H9 (cell line): Measurements from ENCODE around the gene OR13C3. TPM values are rescaled to one million over a fixed set of nuclear protein-coding genes. Genes with fewer than 3 reads are reported as not detected.

ENCODE experiments used
- DNase-seq: peaks from one replicate; pipeline ENCODE4 v3.0.0-alpha.2; 2017
- H2AFZ ChIP-seq: one replicate; pipeline ENCODE4 v1.6.1; 2013; ENCODE audit warnings: mild to moderate bottlenecking, low read length, control low read depth, moderate library complexity
- H2AK5ac ChIP-seq: 2 replicates; pipeline ENCODE4 v1.6.1; 2013; ENCODE audit warnings: low read length, control low read depth, mixed read lengths; ENCODE audit not compliant: insufficient read length
- H2BK120ac ChIP-seq: one replicate; pipeline ENCODE4 v1.6.1; 2013; ENCODE audit warnings: low read depth, mild to moderate bottlenecking, low read length, control low read depth, inconsistent platforms; ENCODE audit not compliant: poor library complexity, severe bottlenecking
- H2BK12ac ChIP-seq: 2 replicates; pipeline ENCODE4 v1.6.1; 2013; ENCODE audit warnings: low read length, control low read depth, mixed read lengths, low read depth; ENCODE audit not compliant: insufficient read length
- H2BK15ac ChIP-seq: 2 replicates; pipeline ENCODE4 v1.6.1; 2013; ENCODE audit warnings: low read depth, low read length, control low read depth
- H2BK20ac ChIP-seq: one replicate; pipeline ENCODE4 v1.6.1; 2013; ENCODE audit warnings: low read depth, mild to moderate bottlenecking, low read length, control low read depth, inconsistent platforms; ENCODE audit not compliant: poor library complexity, severe bottlenecking
- H2BK5ac ChIP-seq: 2 replicates; pipeline ENCODE4 v1.6.1; 2013; ENCODE audit warnings: low read length, control low read depth, mixed read lengths; ENCODE audit not compliant: insufficient read length
- H3K14ac ChIP-seq: 2 replicates; pipeline ENCODE4 v1.6.1; 2013; ENCODE audit warnings: low read length, control low read depth; ENCODE audit not compliant: insufficient read depth
- H3K18ac ChIP-seq: 2 replicates; pipeline ENCODE4 v1.6.1; 2013; ENCODE audit warnings: low read depth, mild to moderate bottlenecking, mixed read lengths, low read length, control low read depth; ENCODE audit not compliant: insufficient read length
- H3K23ac ChIP-seq: 2 replicates; pipeline ENCODE4 v1.6.1; 2013; ENCODE audit warnings: low read length, control low read depth, mixed read lengths, low read depth; ENCODE audit not compliant: insufficient read length
- H3K23me2 ChIP-seq: 2 replicates; pipeline ENCODE4 v1.6.1; 2013; ENCODE audit warnings: low read depth, mild to moderate bottlenecking, mixed read lengths, low read length, control low read depth; ENCODE audit not compliant: insufficient read length, poor library complexity, severe bottlenecking
- H3K27ac ChIP-seq: 2 replicates; pipeline ENCODE4 v1.5.1; 2013; ENCODE audit warnings: low read length, control low read depth, mixed read lengths, low read depth; ENCODE audit not compliant: insufficient read length
- H3K27me3 ChIP-seq: 2 replicates; pipeline ENCODE4 v1.6.1; 2013; ENCODE audit warnings: low read length, control low read depth, inconsistent platforms; ENCODE audit not compliant: insufficient read depth
- H3K4ac ChIP-seq: 2 replicates; pipeline ENCODE4 v1.6.1; 2013; ENCODE audit warnings: low read depth, mild to moderate bottlenecking, control low read depth, inconsistent platforms, low read length, moderate library complexity
- H3K4me1 ChIP-seq: 2 replicates; pipeline ENCODE4 v1.6.1; 2013; ENCODE audit warnings: low read length, control low read depth, inconsistent platforms; ENCODE audit not compliant: insufficient read depth
- H3K4me2 ChIP-seq: 2 replicates; pipeline ENCODE4 v1.6.1; 2013; ENCODE audit warnings: low read length, control low read depth, mixed read lengths; ENCODE audit not compliant: insufficient read length, insufficient read depth
- H3K56ac ChIP-seq: 2 replicates; pipeline ENCODE4 v1.6.1; 2013; ENCODE audit warnings: low read depth, mild to moderate bottlenecking, mixed read lengths, low read length, control low read depth; ENCODE audit not compliant: insufficient read length
- H3K79me1 ChIP-seq: 2 replicates; pipeline ENCODE4 v1.6.1; 2013; ENCODE audit warnings: low read depth, mild to moderate bottlenecking, moderate library complexity, low read length, control low read depth, inconsistent platforms; ENCODE audit not compliant: insufficient read depth, poor library complexity, severe bottlenecking
- H3K79me2 ChIP-seq: 2 replicates; pipeline ENCODE4 v1.6.1; 2013; ENCODE audit warnings: low read length, control low read depth, inconsistent platforms; ENCODE audit not compliant: insufficient read depth
- H3K9ac ChIP-seq: 2 replicates; pipeline ENCODE4 v1.6.1; 2013; ENCODE audit warnings: low read length, control low read depth, mixed read lengths; ENCODE audit not compliant: insufficient read length; ENCODE audit errors: extremely low read depth
- H3K9me3 ChIP-seq: one replicate; pipeline ENCODE4 v1.6.1; 2013; ENCODE audit warnings: low read depth, low read length, inconsistent platforms; ENCODE audit not compliant: control insufficient read depth
- H3T11ph ChIP-seq: one replicate; pipeline ENCODE4 v1.6.1; 2013; ENCODE audit warnings: mild to moderate bottlenecking, low read length, control low read depth, inconsistent platforms
- H4K20me1 ChIP-seq: one replicate; pipeline ENCODE4 v1.6.1; 2013; ENCODE audit not compliant: control insufficient read depth, insufficient read length, insufficient read depth
- H4K5ac ChIP-seq: 2 replicates; pipeline ENCODE4 v1.6.1; 2013; ENCODE audit warnings: low read depth, mild to moderate bottlenecking, mixed read lengths, low read length, control low read depth; ENCODE audit not compliant: insufficient read length
- H4K8ac ChIP-seq: replicated peaks from 2 replicates; pipeline ENCODE4 v1.6.1; 2013; ENCODE audit warnings: low read length, control low read depth, mixed read lengths, low read depth; ENCODE audit not compliant: insufficient read length
- H4K91ac ChIP-seq: 2 replicates; pipeline ENCODE4 v1.6.1; 2013; ENCODE audit warnings: low read depth, mild to moderate bottlenecking, moderate library complexity, mixed read lengths, low read length, control low read depth; ENCODE audit not compliant: insufficient read length
- H3K27ac Mint-ChIP-seq, 3 experiments: 2 replicates in 2 of 3; 3 replicates in 1 of 3; pipeline ENCODE4 v1.8.0; 2020 to 2021; ENCODE audit warnings: mixed read lengths in 3 of 3, mild to moderate bottlenecking in 1 of 3, moderate library complexity in 1 of 3
- H3K27me3 Mint-ChIP-seq: 2 replicates; pipeline ENCODE4 v1.8.0; 2021; ENCODE audit warnings: low read depth, mild to moderate bottlenecking, moderate library complexity, mixed read lengths
- H3K36me3 Mint-ChIP-seq, 3 experiments: 2 replicates in 2 of 3; 3 replicates in 1 of 3; pipeline ENCODE4 v1.8.0; 2020 to 2021; ENCODE audit warnings: low read depth in 3 of 3, mixed read lengths in 3 of 3; ENCODE audit not compliant: insufficient read depth in 1 of 3
- H3K4me1 Mint-ChIP-seq, 2 experiments: 2 replicates each; pipeline ENCODE4 v1.8.0; 2020; ENCODE audit warnings: mixed read lengths in 2 of 2
- H3K4me3 Mint-ChIP-seq, 2 experiments: 2 replicates in 1 of 2; 3 replicates in 1 of 2; pipeline ENCODE4 v1.8.0; 2020 to 2021; ENCODE audit warnings: mild to moderate bottlenecking in 2 of 2, mixed read lengths in 2 of 2, moderate library complexity in 1 of 2
- H3K9me3 Mint-ChIP-seq, 2 experiments: 2 replicates in 1 of 2; 3 replicates in 1 of 2; pipeline ENCODE4 v1.8.0; 2020; ENCODE audit warnings: mild to moderate bottlenecking in 2 of 2, mixed read lengths in 2 of 2, moderate library complexity in 1 of 2
- WGBS: extraction: QIAGEN DNeasy Blood & Tissue Kit; methylation state at CpG from one replicate; pipeline ENCODE4 v1.1.7; 2013; ENCODE audit warnings: missing lambda C conversion rate, low lambda C conversion rate, mixed read lengths; ENCODE audit not compliant: insufficient read length; ENCODE audit errors: extremely low coverage; 5-methylcytosine and 5-hydroxymethylcytosine counted together
- total RNA-seq: library from RNA; stranded (reverse); gene quantifications from 2 replicates; pipeline ENCODE4 v1.2.1, GENCODE V29; 2021
- TF ChIP-seq, protein P1 (sequence below): fragments of 200-600 bp; sonication (generic); conservative IDR thresholded peaks from 3 replicates; pipeline ENCODE4 v1.8.0; 2021; ENCODE audit warnings: antibody characterized with exemption, mild to moderate bottlenecking

Gene OR13C3
- total RNA-seq, 1 experiment from 2014 or later: not detected

GRCh38 chr9:104556830-104557634 is 20.4 kb upstream of the OR13C3 start:
- H3K56ac ChIP-seq: no peak overlapping the region
- H3K9me3 ChIP-seq: no peaks in the 10 kb centered on the region
- H3K4me1 ChIP-seq: no peaks in the 10 kb centered on the region
- H4K8ac ChIP-seq: no peak overlapping the region
- no peak overlapping the region for H2BK120ac ChIP-seq
- no CpG with 5 or more reads among the region's 8 CpGs for WGBS
- no peak overlapping the region for H2BK5ac ChIP-seq
- Mint-ChIP-seq H3K36me3 (peaks cover 4 to 10% (median 6%) of the 10 kb centered on the region in 3 experiments; a peak in 5 of 7 replicates), H3K27me3 (no peaks in the 10 kb centered on the region), H3K4me3 (no peak overlapping the region), H3K27ac (peak overlapping the region; percentile 41 to 91 (median 77); a peak in 6 of 7 replicates), H3K9me3 (peaks cover 14 to 16% of the 10 kb centered on the region in 2 experiments), H3K4me1 (peaks cover 8 to 12% of the 10 kb centered on the region in 2 experiments)
- no peaks in the 10 kb centered on the region for H3K79me1 ChIP-seq
- H3K27ac ChIP-seq: no peak overlapping the region
- H2AFZ ChIP-seq: no peak overlapping the region
- no peak overlapping the region for H3K14ac ChIP-seq
- DNase-seq: peak; percentile 40
- H3K23me2 ChIP-seq: no peaks in the 10 kb centered on the region
- H3K18ac ChIP-seq: peak overlapping the region; percentile 15
- TF ChIP-seq, protein P1, sequence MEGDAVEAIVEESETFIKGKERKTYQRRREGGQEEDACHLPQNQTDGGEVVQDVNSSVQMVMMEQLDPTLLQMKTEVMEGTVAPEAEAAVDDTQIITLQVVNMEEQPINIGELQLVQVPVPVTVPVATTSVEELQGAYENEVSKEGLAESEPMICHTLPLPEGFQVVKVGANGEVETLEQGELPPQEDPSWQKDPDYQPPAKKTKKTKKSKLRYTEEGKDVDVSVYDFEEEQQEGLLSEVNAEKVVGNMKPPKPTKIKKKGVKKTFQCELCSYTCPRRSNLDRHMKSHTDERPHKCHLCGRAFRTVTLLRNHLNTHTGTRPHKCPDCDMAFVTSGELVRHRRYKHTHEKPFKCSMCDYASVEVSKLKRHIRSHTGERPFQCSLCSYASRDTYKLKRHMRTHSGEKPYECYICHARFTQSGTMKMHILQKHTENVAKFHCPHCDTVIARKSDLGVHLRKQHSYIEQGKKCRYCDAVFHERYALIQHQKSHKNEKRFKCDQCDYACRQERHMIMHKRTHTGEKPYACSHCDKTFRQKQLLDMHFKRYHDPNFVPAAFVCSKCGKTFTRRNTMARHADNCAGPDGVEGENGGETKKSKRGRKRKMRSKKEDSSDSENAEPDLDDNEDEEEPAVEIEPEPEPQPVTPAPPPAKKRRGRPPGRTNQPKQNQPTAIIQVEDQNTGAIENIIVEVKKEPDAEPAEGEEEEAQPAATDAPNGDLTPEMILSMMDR: no peak
- H3T11ph ChIP-seq: no peak overlapping the region
- H4K91ac ChIP-seq: no peak overlapping the region
- H3K27me3 ChIP-seq: no peaks in the 10 kb centered on the region
- H2BK12ac ChIP-seq: no peak overlapping the region
- no peak overlapping the region for H2AK5ac ChIP-seq
- H4K5ac ChIP-seq: no peak overlapping the region
- H3K79me2 ChIP-seq: no peaks in the 10 kb centered on the region
- H4K20me1 ChIP-seq: no peaks in the 10 kb centered on the region
- H3K23ac ChIP-seq: no peak overlapping the region
- H2BK15ac ChIP-seq: no peak overlapping the region
- no peak overlapping the region for H2BK20ac ChIP-seq
- H3K4me2 ChIP-seq: no peak overlapping the region
- no peak overlapping the region for H3K4ac ChIP-seq
- no peak overlapping the region for H3K9ac ChIP-seq
